Stromal cell of bone marrow (primary cell): ENCODE measurements around the gene PGBD5.
"Not testable (repeated sequence)": the region's sequence is repeated elsewhere in the genome, so short reads cannot be mapped to it uniquely, and the experiment has no call there.

Experiments used
- DNase-seq: peaks from one replicate; pipeline ENCODE4 v3.0.0-alpha.2; 2012; ENCODE audit warnings: low read depth

PGBD5 gene

DNA sequence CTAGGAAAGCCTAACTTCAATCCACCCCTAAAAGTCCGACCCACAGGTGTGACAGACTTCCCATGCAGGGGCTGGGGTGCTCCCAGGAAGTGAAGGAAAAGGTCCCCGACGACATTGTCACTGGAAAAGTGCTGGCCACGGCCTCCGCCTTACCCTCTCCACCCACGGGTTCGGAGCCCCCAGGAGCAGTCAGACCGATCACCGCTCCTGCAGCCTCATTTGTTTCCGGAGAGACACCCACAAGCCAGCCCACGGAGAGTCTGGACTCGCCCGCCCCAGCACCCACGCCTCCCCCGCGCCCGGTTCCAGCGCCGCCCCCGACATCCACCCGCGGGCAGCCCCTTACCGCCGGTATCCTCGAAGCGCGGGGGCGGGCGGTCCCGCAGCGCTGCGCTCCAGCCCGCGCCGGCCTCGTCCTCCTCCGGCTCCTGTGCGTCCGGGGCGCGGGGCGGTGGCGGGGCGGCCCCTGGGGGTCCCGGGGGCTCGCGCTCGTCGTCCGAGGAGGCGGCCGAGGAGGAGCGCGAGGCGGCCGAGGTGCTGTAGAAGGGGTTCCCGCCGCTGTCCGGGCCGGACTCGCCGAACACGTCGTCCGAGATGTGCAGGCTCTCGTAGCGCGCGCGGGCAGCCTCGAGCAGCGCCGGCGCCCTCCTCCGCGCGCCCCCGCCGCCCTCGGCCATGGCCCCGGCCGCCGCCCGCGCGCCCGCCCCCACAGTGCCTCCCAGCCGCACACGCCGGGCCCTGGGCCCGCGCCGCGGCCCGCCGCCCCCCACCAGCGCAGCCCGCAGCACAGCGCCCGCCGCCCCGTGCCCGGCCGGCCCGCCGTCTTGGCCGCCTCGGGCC, 660 bp downstream of the PGBD5 start:
- DNase-seq = no peak

DNA sequence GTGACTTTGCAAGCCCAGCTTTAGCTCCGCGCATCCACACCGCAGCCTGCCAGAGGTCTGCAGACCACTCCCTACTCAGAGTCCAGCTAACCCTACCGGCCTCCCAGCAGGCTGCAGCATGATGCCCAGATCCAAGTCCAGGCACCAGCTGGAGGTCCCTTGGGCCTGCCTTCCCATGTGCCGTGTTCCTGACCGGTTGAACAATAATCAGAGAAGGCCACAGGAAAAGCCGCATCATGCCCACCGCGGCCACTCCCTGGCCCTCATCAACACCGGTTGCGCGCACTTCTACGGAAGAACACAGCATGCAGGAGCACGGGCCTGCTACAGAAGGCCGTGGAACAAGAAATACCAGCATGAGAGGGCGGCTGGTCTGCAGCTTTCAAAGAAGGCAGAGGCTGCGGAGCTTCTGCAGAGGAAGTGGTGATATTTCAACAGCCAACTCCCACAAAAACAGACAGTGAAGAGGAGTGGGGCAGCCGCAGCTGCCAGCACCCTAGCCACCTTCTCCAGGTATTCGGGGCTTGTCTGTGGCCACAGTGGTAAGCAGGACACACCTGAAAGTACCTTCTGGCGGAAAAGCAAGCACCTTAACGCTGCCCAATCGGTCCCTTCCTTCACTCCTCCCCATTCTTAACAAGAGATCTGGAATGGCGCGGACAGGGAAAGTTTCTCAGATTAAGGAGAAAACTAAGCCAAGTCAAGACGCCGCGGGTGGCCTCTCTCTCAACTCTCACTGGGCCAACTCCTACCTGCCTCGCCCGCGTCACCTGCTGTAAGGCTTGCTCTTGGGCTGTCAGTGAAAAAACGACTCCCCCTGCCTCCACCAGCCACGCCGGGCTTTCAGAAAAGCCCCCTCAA, 1.5 kb downstream of the PGBD5 start:
- no peak for DNase-seq

DNA sequence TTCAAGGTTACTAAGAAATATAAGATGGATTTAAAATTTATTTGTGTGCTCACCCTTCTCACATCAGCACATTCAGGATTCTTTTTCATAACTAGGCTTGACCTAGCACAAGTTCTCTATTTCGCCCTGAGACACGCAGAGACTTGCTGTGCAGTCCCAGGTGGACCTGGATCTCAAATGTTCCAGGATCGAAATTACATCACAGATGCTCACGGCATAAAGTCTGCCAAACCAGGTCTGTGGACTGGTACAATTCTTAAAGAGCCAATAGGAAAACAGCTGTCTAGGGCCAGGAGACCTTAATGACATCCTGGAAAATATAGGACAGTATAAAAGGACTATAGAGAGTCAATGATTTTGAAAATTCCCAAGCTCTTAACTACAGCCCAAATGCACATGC, 2.2 kb downstream of the PGBD5 start:
- no peak for DNase-seq

DNA sequence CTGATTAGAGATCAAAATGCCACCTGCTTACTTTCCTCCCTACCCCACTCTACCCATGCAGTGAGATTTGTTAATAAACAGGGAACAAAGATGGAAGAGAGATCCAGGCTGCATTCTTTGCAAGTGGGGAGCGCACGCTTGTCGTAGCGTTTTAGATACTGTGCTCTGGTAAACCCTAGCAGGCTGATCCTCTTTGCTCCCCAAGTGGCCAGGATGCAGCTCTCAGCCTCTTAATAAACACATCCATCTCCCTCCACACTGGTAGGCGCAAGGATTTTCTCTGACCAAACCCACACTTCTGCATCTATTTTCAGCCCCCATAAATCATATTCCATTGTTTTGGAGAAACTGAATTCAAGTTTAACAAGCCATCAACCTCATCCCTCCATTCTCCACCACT, 2.9 kb downstream of the PGBD5 start:
- DNase-seq = no peak

DNA sequence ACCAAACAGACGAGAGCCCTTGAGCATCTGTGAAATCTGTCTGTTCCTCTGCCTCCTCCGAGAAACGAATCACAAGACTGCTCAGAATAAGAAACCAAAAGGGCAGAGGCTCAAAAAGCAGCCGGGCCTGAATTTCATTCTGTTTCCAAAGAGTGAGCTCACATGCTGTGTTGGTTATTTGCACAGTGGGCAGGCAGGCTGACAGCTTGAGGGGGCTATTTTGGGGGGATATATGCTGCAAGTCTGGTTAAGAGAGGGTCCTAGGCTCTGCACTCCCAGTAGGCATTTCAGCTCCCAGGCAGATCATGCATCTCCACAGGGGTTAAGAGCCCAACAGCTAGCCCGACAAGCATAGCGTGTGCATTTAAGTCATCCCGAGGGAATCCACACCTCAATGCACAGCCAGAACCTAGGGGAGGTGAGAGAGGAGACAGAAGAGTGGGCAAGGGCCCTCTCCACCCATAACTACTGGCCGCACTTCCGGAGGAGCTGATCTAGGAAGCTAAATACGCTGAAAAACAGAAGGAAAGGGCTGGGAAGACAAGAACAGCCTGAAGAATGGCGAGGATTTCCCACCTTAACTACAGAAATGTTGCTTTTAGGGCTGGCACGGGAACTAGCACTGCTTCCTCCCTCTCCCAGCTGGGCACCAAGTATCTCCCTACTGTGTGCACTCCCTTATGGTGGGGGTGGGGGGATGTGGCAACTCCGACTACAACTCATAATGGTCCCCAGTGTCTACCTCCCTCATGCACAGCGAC, 3.7 kb downstream of the PGBD5 start:
- DNase-seq = no peak

DNA sequence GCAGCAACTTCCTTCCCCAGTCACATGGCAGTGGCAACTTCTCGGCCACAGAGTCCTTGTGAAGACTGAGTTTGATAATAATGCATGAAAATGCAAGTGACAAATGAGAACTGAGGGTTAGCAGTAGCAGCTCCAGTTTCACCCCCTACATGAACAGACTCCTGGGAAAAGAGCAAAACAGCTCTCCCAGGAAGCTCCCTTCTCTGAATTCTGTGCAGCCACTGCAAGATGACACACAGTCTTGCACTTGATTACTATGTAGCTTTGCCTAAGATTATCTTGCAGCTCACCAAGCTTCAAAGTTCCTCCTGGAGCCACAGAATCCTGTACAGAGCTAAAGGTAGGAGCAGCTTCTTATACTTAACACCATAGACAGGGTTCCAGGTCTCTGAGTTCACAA, 4.7 kb downstream of the PGBD5 start:
- no peak for DNase-seq

DNA sequence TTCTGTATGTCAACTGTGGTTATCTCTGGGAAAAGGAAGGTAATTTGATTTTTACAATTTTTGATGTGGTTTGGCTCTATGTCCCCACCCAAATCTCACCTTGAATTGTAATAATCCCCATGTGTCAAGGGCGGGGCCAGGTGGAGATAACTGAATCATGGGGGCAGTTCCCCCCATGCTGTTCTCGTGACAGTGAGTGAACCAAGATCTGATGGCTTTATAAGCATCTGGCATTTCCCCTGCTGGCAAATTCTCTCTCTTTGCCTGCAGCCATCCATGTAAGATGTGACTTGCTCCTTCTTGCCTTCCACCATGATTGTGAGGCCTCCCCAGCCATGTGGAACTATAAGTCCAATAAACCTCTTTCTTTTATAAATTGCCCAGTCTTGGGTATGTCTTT, 5.8 kb downstream of the PGBD5 start:
- DNase-seq = not testable (repeated sequence)

DNA sequence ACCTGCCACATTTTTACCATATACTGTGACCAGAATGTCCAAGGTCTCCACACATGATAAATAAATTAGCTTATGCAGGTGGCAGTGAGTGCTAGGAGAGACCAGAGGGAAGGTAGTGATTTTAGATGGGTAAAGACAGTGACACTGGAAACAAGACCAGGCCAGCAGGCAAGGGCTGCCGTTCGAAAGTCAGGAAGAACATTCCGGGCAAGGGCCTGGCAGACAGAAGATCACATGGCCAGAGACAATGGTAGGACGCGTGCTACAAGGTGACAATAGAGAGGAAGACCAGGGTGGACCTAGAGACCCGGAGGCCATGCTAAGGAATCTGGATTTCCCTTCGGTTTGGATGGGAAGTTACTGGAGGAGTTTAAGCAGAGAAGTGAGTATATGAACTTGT, 9.7 kb downstream of the PGBD5 start:
- no peak for DNase-seq

DNA sequence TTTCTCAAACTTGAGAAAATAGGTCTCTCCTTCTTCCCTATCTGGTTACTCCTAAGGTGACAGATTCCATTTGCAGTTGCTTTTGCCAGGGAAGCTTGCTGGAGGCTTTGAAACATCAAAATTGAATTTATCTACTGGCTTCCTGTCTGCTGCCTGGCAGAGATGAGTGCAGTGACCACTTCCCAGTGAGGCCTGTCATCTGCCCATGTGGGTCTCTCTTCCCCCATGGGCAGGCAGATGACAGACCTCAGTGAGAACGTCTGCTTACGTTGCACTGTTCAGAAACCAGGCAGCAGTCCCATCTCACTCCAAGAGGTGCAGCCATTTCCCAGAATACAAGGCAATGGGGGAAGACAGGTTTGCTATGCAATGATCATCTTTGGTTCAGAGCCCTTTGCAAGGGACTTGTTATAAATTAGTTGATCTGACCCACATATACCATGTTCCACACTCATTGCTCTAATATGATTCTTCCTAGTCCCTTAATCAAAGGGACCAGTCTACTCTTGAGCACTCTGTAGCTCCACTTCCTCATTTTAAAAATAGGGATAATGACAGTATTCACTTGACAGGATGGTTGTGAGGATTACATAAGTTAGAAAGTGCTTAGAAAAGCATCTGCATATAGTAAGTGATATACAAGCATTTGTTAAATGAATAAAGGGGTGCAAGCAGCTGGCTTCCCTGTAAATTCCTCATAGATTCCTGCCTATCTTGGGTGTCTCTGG, 10.6 kb downstream of the PGBD5 start:
- DNase-seq = no peak

DNA sequence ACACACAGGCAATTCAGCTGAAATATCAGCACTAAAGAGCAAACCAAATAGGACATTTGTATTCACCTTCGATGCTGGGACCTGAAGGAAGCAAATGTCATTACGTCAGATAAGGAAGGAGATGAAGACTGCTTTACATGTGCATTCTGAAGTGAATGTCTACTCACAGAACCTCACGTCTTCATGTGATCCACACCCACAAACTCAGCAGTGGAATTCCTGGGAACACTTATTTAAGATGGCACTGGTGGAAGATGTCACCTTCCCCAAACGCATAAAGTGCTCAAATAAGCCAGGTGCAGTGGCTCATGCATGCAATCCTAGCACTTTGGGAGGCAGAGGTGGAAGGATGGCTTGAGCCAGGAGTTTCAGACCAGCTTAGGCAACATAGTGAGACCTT, 11.4 kb downstream of the PGBD5 start:
- DNase-seq = no peak

DNA sequence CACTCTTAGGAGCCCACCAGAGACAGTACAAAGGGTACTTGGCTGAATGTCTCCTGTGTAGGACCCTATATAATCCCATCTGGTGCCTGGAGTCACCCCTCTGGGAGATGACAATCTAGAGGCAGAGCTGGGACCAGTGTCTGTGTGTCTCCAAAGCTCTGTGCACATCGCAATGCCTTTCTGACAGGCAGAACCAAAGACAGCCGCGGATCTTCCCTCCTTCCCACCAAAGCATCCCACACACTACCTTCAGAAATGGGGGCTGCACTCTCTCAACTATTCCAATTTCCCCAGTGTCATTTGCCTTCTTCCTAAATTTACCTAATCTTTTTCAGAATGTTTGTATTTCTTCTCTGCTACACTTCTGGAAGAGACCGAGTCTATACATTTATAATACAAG, 12.0 kb downstream of the PGBD5 start:
- DNase-seq = no peak

DNA sequence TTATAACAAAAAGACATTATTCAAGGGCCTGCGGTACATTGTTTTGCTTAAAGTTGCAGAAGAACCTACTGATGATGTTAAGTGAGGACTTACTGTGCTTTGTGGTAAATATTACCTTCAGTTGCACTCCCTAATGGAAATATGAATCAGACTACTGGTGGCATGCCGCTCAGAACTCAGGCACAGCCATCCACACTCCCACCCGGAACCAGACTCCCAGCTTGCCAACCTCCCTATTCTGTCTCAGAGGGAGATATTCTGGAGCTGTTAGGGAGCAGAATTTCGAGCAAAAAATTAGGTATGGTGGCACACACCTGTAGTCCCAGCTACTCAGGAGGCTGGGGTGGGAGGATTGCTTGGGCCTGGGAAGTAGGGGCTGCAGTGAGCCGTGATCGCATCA, 13.1 kb downstream of the PGBD5 start:
- DNase-seq = no peak

DNA sequence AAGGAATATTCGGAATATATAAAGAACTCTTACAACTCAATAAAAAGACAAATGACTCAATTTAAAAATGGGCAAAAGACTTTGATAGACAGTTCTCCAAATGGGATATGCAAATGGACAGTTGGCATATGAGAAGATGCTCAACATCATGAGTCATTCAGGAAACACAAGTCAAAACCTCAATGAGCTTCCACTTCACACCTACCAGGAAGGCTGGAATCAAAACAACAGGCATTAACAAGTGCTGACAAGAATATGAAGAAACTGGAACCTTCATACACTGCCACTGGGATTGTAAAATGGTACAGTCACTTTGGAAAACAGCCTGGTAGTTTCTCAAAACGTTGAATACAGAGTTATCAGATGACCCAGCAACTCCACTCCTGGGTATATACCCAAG, 17.2 kb downstream of the PGBD5 start:
- no peak for DNase-seq

DNA sequence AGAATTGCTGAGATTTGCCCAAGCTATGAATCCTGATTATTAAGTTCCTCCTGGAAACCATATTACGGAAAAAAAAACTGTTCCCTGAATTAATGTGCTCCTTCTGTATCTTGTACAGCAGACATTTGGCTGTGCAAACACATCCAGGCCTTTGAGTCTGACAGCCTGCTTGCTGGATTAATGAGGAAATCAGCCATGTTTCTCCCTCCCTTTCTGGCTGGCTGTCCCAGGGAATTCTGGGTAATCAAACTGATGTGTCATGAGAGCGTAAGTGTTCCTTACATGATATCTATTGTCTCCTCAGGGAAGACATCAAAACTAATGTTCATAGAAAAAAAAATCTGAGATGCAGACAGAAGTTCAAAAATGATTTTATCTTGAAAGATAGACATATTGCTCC, 18.8 kb downstream of the PGBD5 start:
- DNase-seq = no peak

DNA sequence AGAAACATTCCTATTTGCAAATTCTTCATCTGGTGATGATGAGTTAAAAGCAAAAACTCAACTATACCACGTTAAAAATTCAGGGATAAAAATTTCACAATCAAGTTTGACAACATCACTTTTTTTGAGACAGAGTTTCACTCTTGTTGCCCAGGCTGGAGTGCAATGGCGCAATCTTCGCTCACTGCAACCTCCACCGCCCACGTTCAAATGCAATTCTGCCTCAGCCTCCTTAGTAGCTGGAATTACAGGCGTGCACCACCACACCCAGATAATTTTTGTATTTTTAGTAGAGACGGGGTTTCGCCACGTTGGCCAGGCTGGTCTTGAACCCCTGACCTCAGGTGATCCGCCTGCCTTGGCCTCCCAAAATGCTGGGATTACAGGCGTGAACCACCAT, 19.4 kb downstream of the PGBD5 start:
- not testable (repeated sequence) for DNase-seq

DNA sequence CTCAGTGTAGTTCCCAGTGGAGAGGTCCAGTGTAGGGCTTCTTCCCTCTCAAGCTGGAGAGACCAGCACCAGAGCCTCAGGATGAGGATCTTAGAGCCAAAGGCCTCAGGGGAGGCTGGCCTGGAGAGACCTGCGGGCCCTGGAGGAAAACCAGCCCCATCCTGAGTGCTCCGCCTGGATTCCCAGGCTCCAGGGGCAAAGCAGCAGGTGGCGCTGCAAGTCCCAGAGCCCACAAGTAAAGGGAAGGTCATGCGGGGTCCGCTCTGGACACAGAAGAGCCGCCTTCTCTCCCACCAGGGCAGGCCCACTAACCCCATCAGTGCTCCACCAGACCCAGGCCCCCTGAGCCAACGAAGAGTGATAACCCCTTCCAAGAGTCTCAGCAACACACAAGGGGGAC, 22.7 kb downstream of the PGBD5 start:
- no peak for DNase-seq

DNA sequence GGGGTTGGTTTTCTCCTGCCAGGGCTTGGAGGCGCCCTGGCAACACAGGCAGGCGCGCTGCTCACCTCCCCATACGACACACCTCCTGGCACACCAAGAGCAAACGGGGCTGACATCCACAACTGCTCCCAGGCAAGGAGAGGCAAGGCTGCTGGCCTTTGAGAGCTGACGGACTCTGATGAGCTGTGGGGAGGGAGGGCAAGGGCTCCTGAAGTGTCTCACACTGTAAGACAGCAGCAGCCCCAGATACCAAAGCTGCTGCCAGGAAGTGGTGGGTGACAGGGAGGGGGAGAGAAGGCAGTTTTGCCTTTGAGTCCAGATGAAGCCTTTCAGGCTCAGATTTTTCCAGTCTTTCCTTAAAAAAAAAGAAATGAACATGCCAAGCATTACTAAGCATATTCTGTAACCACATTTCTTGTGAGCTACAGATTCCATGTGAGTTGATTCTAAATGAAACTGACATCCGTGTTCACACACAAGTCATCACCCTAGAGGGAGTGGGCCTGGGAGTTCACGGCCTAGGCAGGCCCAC, 24.3 kb downstream of the PGBD5 start:
- peak; percentile 8 for DNase-seq

DNA sequence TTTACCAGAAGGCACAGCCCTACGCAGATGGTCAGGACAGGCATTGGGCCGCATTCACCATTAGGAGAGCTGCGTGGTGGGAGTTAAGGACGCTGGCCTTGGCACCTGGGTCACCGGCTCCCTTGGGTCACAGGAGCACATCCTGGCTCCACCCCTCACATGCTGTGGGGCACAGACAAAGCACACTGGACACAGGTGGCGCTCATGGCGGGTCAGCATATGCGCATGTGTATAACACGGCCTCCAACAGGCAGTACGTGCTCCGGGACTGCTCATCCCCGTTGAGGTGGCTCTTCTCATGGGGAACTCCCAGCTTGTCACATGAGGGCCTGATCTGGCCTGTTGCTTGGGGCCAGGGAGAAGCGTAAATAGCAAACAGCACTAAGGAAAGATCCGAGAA, 25.0 kb downstream of the PGBD5 start:
- no peak for DNase-seq

DNA sequence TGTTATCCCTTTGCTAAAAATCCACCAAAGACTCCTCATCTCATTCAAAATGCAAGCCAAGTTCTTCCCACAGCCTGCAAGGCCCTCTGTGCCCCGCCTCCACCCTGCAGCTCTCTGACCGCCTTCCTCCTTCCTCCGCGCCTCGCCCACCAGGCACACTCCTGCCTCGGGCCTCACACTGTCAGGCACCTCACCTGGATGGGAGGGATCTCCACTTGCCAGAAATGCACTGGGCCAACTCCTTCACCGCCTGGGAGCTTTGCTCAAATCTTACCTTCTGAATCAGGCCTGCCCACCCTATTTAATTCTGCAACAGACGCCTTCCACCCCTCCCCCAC, 26.2 kb downstream of the PGBD5 start:
- no peak for DNase-seq

DNA sequence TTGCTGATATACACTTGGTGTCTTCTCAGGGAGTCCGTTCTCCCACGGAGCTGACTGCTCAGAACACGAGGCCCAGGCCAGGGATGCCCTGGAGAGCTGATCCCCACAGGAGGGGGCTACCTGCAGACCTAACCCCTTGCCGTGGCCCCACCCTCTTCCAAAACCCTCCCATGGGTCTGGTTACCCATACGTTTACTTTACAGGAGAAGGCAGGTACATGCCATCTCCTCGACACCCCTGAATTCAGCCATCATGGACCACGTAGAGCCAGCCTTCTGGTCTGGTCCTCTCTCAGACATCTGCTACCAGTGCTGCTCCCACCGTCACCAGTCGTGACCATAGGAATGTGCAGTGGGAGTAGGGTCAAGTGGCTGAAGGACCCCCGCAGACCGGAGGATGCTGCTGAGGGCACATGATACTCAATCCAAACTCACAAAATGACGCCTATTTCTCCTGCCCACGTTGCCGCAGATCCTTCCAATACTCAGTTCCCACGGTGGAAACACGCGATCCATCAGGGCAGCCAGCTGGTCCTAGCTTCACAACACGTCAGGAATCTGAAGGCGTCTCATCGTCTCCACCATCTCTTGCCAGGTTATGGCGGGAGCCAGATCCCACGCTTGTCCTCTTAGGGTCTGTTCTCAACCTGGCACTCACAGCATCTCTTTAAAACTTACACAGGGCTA, 26.7 kb downstream of the PGBD5 start:
- DNase-seq = no peak

DNA sequence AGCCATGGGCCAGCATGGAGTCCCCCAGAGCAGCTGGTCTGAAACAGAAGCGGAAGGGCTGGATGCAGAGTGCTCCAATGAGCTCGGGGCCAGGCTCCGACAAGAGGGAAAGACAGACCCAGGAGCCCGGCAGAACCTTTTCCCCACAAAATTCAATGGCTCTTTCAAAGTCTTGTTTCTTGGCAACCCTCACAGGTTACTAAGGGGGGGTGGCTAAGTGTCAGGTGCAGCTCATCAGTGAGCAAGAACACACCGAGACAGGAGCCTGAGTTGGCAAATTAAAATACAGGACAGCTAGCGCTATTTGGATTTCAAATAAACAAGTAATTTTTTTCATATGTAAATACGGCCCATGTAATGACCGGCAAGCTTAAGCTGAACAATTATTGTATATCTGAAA, 27.3 kb downstream of the PGBD5 start:
- no peak for DNase-seq
